RWPE2 (cell line): ENCODE measurements around the gene TWNK.

Source experiments
- ATAC-seq: fragments of 200-7000 bp; cut with Tn5 transposase; 3 replicates; pipeline ENCODE4 v1.9.1; 2021; ENCODE audit warnings: low read depth
- DNase-seq: peaks from one replicate; pipeline ENCODE4 v3.0.0-alpha.2; 2020; ENCODE audit warnings: low spot score
- H3K27ac ChIP-seq: fragments of 450-650 bp; 2 replicates; pipeline ENCODE4 v1.5.1; 2017; ENCODE audit warnings: mild to moderate bottlenecking; ENCODE audit not compliant: poor library complexity, severe bottlenecking
- H3K27me3 ChIP-seq: fragments of 250-450 bp; sonication (Bioruptor Pico); 2 replicates; pipeline ENCODE4 v1.5.1; 2021; ENCODE audit warnings: mild to moderate bottlenecking, moderate library complexity; ENCODE audit not compliant: insufficient read depth, poor library complexity, severe bottlenecking
- H3K36me3 ChIP-seq: fragments of 250-450 bp; sonication (Bioruptor Pico); 2 replicates; pipeline ENCODE4 v1.5.1; 2020; ENCODE audit warnings: low read depth, mild to moderate bottlenecking, moderate library complexity
- H3K4me1 ChIP-seq: fragments of 250-450 bp; sonication (Bioruptor Pico); 2 replicates; pipeline ENCODE4 v1.5.1; 2021; ENCODE audit warnings: mild to moderate bottlenecking, moderate library complexity; ENCODE audit not compliant: insufficient read depth, poor library complexity, severe bottlenecking
- H3K4me3 ChIP-seq: fragments of 250-450 bp; sonication (Bioruptor Pico); 2 replicates; pipeline ENCODE4 v1.5.1; 2021; ENCODE audit warnings: mild to moderate bottlenecking, moderate library complexity; ENCODE audit not compliant: severe bottlenecking
- H3K9me3 ChIP-seq: fragments of 250-450 bp; sonication (Bioruptor Pico); 2 replicates; pipeline ENCODE4 v1.5.1; 2021; ENCODE audit warnings: mild to moderate bottlenecking, moderate library complexity; ENCODE audit not compliant: severe bottlenecking
- TF ChIP-seq, protein P1 (sequence below): fragments of 450-650 bp; IDR thresholded peaks from one replicate; pipeline ENCODE4 v1.5.1; 2017; ENCODE audit warnings: mild to moderate bottlenecking, moderate library complexity; ENCODE audit not compliant: poor library complexity, severe bottlenecking

The TWNK gene

GRCh38 chr10:101021692-101022251, 34.4 kb downstream of the TWNK start:
- DNase-seq (no peak), ATAC-seq (no peak)
- H3K4me3 ChIP-seq = no peak overlapping the region
- H3K27me3 ChIP-seq = no peaks in the 10 kb centered on the region
- H3K4me1 ChIP-seq = no peaks in the 10 kb centered on the region
- no peaks in the 10 kb centered on the region for H3K36me3 ChIP-seq
- TF ChIP-seq, protein P1, sequence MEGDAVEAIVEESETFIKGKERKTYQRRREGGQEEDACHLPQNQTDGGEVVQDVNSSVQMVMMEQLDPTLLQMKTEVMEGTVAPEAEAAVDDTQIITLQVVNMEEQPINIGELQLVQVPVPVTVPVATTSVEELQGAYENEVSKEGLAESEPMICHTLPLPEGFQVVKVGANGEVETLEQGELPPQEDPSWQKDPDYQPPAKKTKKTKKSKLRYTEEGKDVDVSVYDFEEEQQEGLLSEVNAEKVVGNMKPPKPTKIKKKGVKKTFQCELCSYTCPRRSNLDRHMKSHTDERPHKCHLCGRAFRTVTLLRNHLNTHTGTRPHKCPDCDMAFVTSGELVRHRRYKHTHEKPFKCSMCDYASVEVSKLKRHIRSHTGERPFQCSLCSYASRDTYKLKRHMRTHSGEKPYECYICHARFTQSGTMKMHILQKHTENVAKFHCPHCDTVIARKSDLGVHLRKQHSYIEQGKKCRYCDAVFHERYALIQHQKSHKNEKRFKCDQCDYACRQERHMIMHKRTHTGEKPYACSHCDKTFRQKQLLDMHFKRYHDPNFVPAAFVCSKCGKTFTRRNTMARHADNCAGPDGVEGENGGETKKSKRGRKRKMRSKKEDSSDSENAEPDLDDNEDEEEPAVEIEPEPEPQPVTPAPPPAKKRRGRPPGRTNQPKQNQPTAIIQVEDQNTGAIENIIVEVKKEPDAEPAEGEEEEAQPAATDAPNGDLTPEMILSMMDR = no peak
- H3K9me3 ChIP-seq = no peaks in the 10 kb centered on the region
- H3K27ac ChIP-seq = no peak overlapping the region

DNA sequence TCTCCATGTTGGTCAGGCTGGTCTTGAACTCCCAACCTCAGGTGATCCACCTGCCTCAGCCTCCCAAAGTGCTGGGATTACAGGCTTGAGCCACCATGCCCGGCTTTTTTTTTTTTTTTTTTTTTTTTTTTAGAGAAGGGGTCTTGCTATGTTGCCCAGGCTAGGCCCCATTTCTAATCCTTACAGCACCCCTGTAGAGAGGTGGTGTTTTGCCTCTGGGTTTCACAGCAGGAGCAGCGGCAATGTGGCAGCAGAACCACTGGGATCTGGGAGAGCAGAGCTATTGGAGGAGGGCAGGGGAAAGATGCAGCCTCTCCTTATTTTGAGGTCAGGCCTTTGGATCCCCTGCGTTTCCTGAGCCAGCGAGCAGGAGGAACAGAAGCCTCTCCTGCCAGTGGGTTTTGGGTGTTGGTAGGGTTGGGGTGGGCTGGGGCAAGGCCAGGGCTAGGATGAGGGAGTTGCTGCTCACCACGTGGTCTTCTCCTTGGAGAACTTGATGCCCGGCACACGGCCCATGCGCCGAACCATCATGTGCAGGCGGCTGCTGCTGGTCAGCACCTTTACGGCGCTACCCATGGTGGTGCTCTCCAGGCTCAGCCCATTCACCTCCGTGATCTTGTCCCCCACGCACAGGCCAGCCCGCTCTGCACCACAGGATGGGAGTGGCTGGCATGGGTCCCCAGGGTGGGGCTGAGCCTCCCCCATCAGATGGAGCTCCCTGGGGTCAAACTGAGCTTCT, 35.8 kb downstream of the TWNK start:
- ATAC-seq (no peak), DNase-seq (no peak)
- H3K27ac ChIP-seq = no peak overlapping the region
- TF ChIP-seq, protein P1 = no peak
- no peak overlapping the region for H3K4me3 ChIP-seq
- H3K27me3 ChIP-seq = no peaks in the 10 kb centered on the region
- H3K4me1 ChIP-seq = no peaks in the 10 kb centered on the region
- H3K36me3 ChIP-seq = no peaks in the 10 kb centered on the region
- H3K9me3 ChIP-seq = no peaks in the 10 kb centered on the region

GRCh38 chr10:101027106-101027720, 39.9 kb downstream of the TWNK start:
- no peaks in the 10 kb centered on the region for H3K27me3 ChIP-seq
- no peak overlapping the region for H3K4me3 ChIP-seq
- TF ChIP-seq, protein P1 = no peak
- H3K9me3 ChIP-seq = no peaks in the 10 kb centered on the region
- DNase-seq (no peak), ATAC-seq (no peak)
- no peaks in the 10 kb centered on the region for H3K36me3 ChIP-seq
- H3K4me1 ChIP-seq = no peaks in the 10 kb centered on the region
- H3K27ac ChIP-seq = no peak overlapping the region

DNA sequence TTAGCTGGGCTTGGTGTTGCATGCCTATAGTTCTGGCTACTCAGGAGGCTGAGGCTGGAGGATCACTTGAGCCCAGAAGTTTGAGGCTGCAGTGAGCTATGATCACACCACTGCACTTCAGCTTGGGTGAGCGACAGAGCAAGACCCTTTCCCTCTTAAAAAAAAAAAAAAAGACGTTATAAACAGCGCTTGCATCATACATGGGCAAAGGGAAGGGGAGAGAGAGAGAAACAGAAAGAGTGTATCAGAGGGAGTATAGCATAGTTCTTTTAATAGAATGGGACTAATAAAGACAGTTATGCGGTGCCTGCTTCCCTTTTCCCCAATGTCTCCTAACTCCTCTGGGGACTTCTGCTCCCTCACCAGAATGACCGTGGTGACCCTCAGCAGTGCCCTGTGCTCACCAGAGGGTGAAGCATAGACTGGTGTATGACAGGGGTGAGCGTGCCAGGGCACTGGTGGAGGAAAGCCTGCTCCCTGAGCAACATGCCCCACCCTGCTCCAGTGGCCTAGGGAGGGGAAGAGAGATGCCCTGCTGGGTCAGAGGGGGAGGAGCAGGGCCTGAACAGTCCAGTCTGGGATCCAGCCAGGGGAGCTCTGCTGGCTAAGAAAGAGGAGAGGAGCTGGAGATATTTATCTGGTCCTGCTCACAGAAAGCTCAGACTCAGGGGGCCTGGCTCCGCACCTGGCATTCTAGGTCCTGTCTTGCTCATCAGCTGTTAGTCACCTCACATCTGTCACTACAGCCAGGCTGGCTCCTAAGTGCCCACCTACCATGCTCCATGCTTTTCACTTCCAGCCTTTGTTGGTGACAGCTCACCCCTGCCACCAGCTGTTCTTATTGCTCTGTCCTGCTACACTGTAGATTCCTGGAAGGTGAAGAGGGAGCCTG, 41.3 kb downstream of the TWNK start:
- TF ChIP-seq, protein P1 = no peak
- H3K27me3 ChIP-seq = no peaks in the 10 kb centered on the region
- no peaks in the 10 kb centered on the region for H3K36me3 ChIP-seq
- no peak for DNase-seq
- no peak overlapping the region for H3K27ac ChIP-seq
- no peak overlapping the region for H3K4me3 ChIP-seq
- ATAC-seq = no peak
- no peaks in the 10 kb centered on the region for H3K9me3 ChIP-seq
- no peaks in the 10 kb centered on the region for H3K4me1 ChIP-seq
